HCT116 (cell line): ENCODE results near the gene TMEM45B.

Experiments
- EGR1 ChIP-seq: IDR thresholded peaks from 2 replicates; pipeline ENCODE4 v1.6.1; 2012; ENCODE audit warnings: low read depth
- EZH2 ChIP-seq: fragments of 200-600 bp; sonication (generic); IDR thresholded peaks from 2 replicates; pipeline ENCODE4 v1.6.1; 2017; ENCODE audit warnings: antibody characterized with exemption, mixed run types
- POLR2A ChIP-seq: IDR thresholded peaks from 2 replicates; pipeline ENCODE4 v1.7.0; 2011; ENCODE audit warnings: borderline replicate concordance; ENCODE audit not compliant: insufficient read depth, insufficient read length; ENCODE audit errors: extremely low read depth
- POLR2AphosphoS5 ChIP-seq: IDR thresholded peaks from 2 replicates; pipeline ENCODE4 v1.6.1; 2011; ENCODE audit warnings: mild to moderate bottlenecking, low read depth, low read length, moderate library complexity
- RAD21 ChIP-seq: IDR thresholded peaks from 2 replicates; pipeline ENCODE4 v1.6.1; 2012; ENCODE audit warnings: low read depth, mild to moderate bottlenecking
- SIN3A ChIP-seq: IDR thresholded peaks from 2 replicates; pipeline ENCODE4 v1.6.1; 2012; ENCODE audit warnings: low read depth
- TF ChIP-seq, protein P1 (sequence below): IDR thresholded peaks from 2 replicates; pipeline ENCODE4 v1.6.1; 2012
- TF ChIP-seq, protein P2 (sequence below): IDR thresholded peaks from 2 replicates; pipeline ENCODE4 v1.6.1; 2011; ENCODE audit warnings: mild to moderate bottlenecking, low read length, moderate library complexity; ENCODE audit not compliant: insufficient replicate concordance; ENCODE audit errors: extremely low read depth
- TF ChIP-seq, protein P3 (sequence below), 3 experiments: fragments of 200-600 bp in 1 of 3; sonication (generic) in 1 of 3; IDR thresholded peaks in 2 of 3; conservative IDR thresholded peaks in 1 of 3; 2 replicates each; pipeline ENCODE4 v1.5.1; 2012 to 2017; ENCODE audit warnings: low read depth in 2 of 3, low read length in 2 of 3, antibody characterized with exemption in 1 of 3, borderline replicate concordance in 1 of 3, control low read depth in 1 of 3, mild to moderate bottlenecking in 1 of 3, mixed read lengths in 1 of 3, mixed run types in 1 of 3, moderate library complexity in 1 of 3; ENCODE audit not compliant: insufficient read depth in 1 of 3

DNA sequence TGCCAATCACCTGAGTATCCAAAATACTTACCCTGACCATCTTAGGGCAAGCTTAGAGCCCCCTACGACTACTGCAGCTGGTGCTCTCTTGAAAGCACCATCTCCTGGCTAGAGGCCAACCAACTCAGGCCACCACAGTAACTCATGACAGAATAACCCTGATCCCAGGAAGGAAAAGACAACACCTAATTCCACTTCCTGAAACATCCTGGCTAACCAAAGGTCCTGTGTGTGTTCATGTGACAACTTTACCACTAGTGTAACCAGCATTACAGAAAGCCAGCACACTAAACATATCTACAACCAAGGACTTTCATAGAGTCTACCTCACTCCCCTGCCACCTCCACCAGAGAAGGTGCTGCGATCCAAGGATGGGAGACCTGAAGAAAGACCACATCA is 17.4 kb upstream of the TMEM45B start:
- TF ChIP-seq, protein P1, sequence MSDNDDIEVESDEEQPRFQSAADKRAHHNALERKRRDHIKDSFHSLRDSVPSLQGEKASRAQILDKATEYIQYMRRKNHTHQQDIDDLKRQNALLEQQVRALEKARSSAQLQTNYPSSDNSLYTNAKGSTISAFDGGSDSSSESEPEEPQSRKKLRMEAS: no peak
- no peak for TF ChIP-seq EGR1
- TF ChIP-seq POLR2A: no peak
- TF ChIP-seq, protein P2, sequence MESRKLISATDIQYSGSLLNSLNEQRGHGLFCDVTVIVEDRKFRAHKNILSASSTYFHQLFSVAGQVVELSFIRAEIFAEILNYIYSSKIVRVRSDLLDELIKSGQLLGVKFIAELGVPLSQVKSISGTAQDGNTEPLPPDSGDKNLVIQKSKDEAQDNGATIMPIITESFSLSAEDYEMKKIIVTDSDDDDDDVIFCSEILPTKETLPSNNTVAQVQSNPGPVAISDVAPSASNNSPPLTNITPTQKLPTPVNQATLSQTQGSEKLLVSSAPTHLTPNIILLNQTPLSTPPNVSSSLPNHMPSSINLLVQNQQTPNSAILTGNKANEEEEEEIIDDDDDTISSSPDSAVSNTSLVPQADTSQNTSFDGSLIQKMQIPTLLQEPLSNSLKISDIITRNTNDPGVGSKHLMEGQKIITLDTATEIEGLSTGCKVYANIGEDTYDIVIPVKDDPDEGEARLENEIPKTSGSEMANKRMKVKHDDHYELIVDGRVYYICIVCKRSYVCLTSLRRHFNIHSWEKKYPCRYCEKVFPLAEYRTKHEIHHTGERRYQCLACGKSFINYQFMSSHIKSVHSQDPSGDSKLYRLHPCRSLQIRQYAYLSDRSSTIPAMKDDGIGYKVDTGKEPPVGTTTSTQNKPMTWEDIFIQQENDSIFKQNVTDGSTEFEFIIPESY: no peak
- no peak for TF ChIP-seq EZH2
- TF ChIP-seq, protein P3, sequence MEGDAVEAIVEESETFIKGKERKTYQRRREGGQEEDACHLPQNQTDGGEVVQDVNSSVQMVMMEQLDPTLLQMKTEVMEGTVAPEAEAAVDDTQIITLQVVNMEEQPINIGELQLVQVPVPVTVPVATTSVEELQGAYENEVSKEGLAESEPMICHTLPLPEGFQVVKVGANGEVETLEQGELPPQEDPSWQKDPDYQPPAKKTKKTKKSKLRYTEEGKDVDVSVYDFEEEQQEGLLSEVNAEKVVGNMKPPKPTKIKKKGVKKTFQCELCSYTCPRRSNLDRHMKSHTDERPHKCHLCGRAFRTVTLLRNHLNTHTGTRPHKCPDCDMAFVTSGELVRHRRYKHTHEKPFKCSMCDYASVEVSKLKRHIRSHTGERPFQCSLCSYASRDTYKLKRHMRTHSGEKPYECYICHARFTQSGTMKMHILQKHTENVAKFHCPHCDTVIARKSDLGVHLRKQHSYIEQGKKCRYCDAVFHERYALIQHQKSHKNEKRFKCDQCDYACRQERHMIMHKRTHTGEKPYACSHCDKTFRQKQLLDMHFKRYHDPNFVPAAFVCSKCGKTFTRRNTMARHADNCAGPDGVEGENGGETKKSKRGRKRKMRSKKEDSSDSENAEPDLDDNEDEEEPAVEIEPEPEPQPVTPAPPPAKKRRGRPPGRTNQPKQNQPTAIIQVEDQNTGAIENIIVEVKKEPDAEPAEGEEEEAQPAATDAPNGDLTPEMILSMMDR (IDR thresholded peaks at IDR 0.05 in 2 of 3, conservative IDR thresholded peaks at IDR 0.05 in 1 of 3; ENCODE audit: borderline replicate concordance in 1 of 3, insufficient read depth in 1 of 3, low read depth in 2 of 3, low read length in 2 of 3): no peak
- no peak for TF ChIP-seq POLR2AphosphoS5
- no peak for TF ChIP-seq SIN3A
- no peak for TF ChIP-seq RAD21
